Posterior cingulate gyrus (tissue), 11 donors: ENCODE measurements around the gene MEIKIN.
"Not testable (repeated sequence)": the region's sequence is repeated elsewhere in the genome, so short reads cannot be mapped to it uniquely, and the experiment has no call there.

Experiments
- DNase-seq, 10 donors: peaks; one replicate each; pipeline versions ENCODE4 v3.0.0 to v3.0.0-alpha.2; 2020 to 2021; ENCODE audit warnings: mixed read lengths in 3 of 10
- intact Hi-C: fragments of 100-400 bp; cut with DNase I; formaldehyde crosslinking; loops from one replicate; pipeline ENCODE4 v1.15.1; 2023

MEIKIN gene

GRCh38 chr5:131778141-131778540 lies 167.3 kb downstream of the MEIKIN start:
- DNase-seq, intact Hi-C loops: not testable (repeated sequence)

- intact Hi-C loops = no loop called here
- DNase-seq = no peak
Measured at GRCh38 chr5:131776450-131776849, 169.0 kb downstream of the MEIKIN start.

GRCh38 chr5:131774652-131775367 lies 170.7 kb downstream of the MEIKIN start:
- intact Hi-C loops = no loop called here
- DNase-seq = no peak

GRCh38 chr5:131773805-131774204 lies 171.7 kb downstream of the MEIKIN start:
- intact Hi-C loops = no loop called here

GRCh38 chr5:131771692-131772091 lies 173.8 kb downstream of the MEIKIN start:
- intact Hi-C loops = no loop called here
- no peak for DNase-seq

More at GRCh38 chr5:131773805-131774204, 171.7 kb downstream of the MEIKIN start:
- peak in 6 of 10 donors; percentile 14 to 85 (median 43) for DNase-seq

- intact Hi-C loops = no loop called here
- DNase-seq = no peak
Measured at GRCh38 chr5:131769961-131770360, 175.5 kb downstream of the MEIKIN start.

GRCh38 chr5:131769336-131769735 lies 176.1 kb downstream of the MEIKIN start:
- no peak for DNase-seq
- intact Hi-C loops = no loop called here

GRCh38 chr5:131767891-131768290 lies 177.6 kb downstream of the MEIKIN start:
- no peak for DNase-seq
- intact Hi-C loops = no loop called here

- no peak for DNase-seq
- intact Hi-C loops = no loop called here
Measured at GRCh38 chr5:131766689-131767088, 178.8 kb downstream of the MEIKIN start.

- intact Hi-C loops = no loop called here
Measured at GRCh38 chr5:131765261-131765660, 180.2 kb downstream of the MEIKIN start.

GRCh38 chr5:131763968-131764367 lies 181.5 kb downstream of the MEIKIN start:
- no peak for DNase-seq
- intact Hi-C loops = no loop called here

More at GRCh38 chr5:131765261-131765660, 180.2 kb downstream of the MEIKIN start:
- DNase-seq = no peak

GRCh38 chr5:131760793-131761192 lies 184.7 kb downstream of the MEIKIN start:
- intact Hi-C loops = no loop called here
- DNase-seq = no peak

GRCh38 chr5:131759704-131760103 lies 185.8 kb downstream of the MEIKIN start:
- intact Hi-C loops = no loop called here

GRCh38 chr5:131758520-131758900 lies 187.0 kb downstream of the MEIKIN start:
- intact Hi-C loops = no loop called here
- no peak for DNase-seq

More at GRCh38 chr5:131759704-131760103, 185.8 kb downstream of the MEIKIN start:
- DNase-seq = no peak

GRCh38 chr5:131757830-131758519 lies 187.5 kb downstream of the MEIKIN start:
- intact Hi-C loops = no loop called here
- DNase-seq = no peak
